BE2C (cell line): ENCODE results near the gene ZNF701. TPM values are rescaled to one million over a fixed set of nuclear protein-coding genes. Genes with fewer than 3 reads are reported as not detected.

Experiments
- DNase-seq: peaks from one replicate; pipeline ENCODE4 v3.0.0-alpha.2; 2020
- H3K27me3 ChIP-seq: fragments of 250-450 bp; sonication (Bioruptor Pico); 2 replicates; pipeline ENCODE4 v1.5.1; 2020; ENCODE audit warnings: mild to moderate bottlenecking
- H3K36me3 ChIP-seq: fragments of 250-450 bp; sonication (Bioruptor Pico); 2 replicates; pipeline ENCODE4 v1.5.1; 2020; ENCODE audit warnings: mild to moderate bottlenecking
- H3K4me1 ChIP-seq: fragments of 250-450 bp; sonication (Bioruptor Pico); 2 replicates; pipeline ENCODE4 v1.5.1; 2020
- H3K4me3 ChIP-seq: 2 replicates; pipeline ENCODE4 v1.5.1; 2011; ENCODE audit warnings: low read depth, low read length
- H3K9me3 ChIP-seq: fragments of 250-450 bp; sonication (Bioruptor Pico); 2 replicates; pipeline ENCODE4 v1.5.1; 2020
- CTCF ChIP-seq: IDR thresholded peaks from 2 replicates; pipeline ENCODE4 v1.5.1; 2012; ENCODE audit warnings: mild to moderate bottlenecking, low read depth, low read length
- polyA plus RNA-seq: library from polyadenylated mRNA; unstranded; fragments of >200 nt; gene quantifications from one replicate; pipeline ENCODE4 v1.2.1, GENCODE V29; 2012; ENCODE audit warnings: low read depth, missing spikeins; ENCODE audit not compliant: insufficient read length, insufficient read depth

ZNF701 gene
- 2.3 TPM for polyA plus RNA-seq

- DNase-seq = peak; percentile 95
- H3K9me3 ChIP-seq = no peaks in the 10 kb centered on the region
These were observed at the start of gene ZNF701 for GRCh38 chr19:52570000-52570861. Gene ZNF701, plus strand, starts transcription at chr19:52570287. Its CDS starts 3,861 bp downstream, at chr19:52574148.

GRCh38 chr19:52522551-52522950 is 47.5 kb upstream of the ZNF701 start:
- no peaks in the 10 kb centered on the region for H3K4me1 ChIP-seq
- H3K9me3 ChIP-seq = no peaks in the 10 kb centered on the region; the same call in 1 of the 2 replicates
- TF ChIP-seq CTCF = no peak
- no peaks in the 10 kb centered on the region for H3K27me3 ChIP-seq
- no peak overlapping the region for H3K4me3 ChIP-seq
- no peak for DNase-seq
- H3K36me3 ChIP-seq = no peaks in the 10 kb centered on the region

More at GRCh38 chr19:52570000-52570861, at the start of gene ZNF701:
- no peaks in the 10 kb centered on the region; the same call in 1 of the 2 replicates for H3K36me3 ChIP-seq
- H3K4me1 ChIP-seq = no peaks in the 10 kb centered on the region
- H3K4me3 ChIP-seq = peak within 1 kb of the TSS; percentile 94
- peak; percentile 25; the same call in 1 of the 2 replicates for TF ChIP-seq CTCF
- H3K27me3 ChIP-seq = no peaks in the 10 kb centered on the region

DNA sequence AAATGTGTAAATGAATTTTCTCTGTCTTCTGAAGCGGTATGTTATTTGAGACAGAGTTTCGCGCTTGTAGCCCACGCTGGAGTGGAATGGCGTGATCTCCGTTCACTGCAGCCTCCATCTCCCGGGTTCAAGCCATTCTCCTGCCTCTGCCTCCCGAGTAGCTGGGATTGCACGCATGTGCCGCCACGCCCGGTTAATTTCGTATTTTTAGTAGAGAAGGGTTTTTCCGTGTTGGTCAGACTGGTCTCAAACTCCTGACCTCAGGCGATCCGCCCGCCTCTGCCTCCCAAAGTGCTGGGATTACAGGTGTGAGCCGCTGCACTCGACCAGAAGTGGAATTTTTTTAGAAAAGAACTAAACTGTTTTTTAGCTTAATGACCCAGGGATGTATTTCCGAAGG is 46.0 kb upstream of the ZNF701 start:
- no peaks in the 10 kb centered on the region for H3K36me3 ChIP-seq
- H3K4me3 ChIP-seq = no peak overlapping the region
- TF ChIP-seq CTCF = no peak
- no peaks in the 10 kb centered on the region for H3K27me3 ChIP-seq
- no peaks in the 10 kb centered on the region for H3K4me1 ChIP-seq
- H3K9me3 ChIP-seq = no peaks in the 10 kb centered on the region; the same call in 1 of the 2 replicates
- DNase-seq = no peak

- peak; percentile 67 for TF ChIP-seq CTCF
- H3K27me3 ChIP-seq = no peaks in the 10 kb centered on the region
- DNase-seq = peak; percentile 96
- H3K9me3 ChIP-seq = no peaks in the 10 kb centered on the region; the same call in 1 of the 2 replicates
- H3K4me3 ChIP-seq = peak within 1 kb of the TSS; percentile 89
- H3K36me3 ChIP-seq = no peaks in the 10 kb centered on the region
- H3K4me1 ChIP-seq = no peaks in the 10 kb centered on the region
These were observed 42.7 kb upstream of the ZNF701 start, which contains the start of gene ZNF808 for GRCh38 chr19:52527134-52527955. Gene ZNF808, plus strand, starts transcription at chr19:52527668. Its CDS starts 15,617 bp downstream, at chr19:52543285.

DNA sequence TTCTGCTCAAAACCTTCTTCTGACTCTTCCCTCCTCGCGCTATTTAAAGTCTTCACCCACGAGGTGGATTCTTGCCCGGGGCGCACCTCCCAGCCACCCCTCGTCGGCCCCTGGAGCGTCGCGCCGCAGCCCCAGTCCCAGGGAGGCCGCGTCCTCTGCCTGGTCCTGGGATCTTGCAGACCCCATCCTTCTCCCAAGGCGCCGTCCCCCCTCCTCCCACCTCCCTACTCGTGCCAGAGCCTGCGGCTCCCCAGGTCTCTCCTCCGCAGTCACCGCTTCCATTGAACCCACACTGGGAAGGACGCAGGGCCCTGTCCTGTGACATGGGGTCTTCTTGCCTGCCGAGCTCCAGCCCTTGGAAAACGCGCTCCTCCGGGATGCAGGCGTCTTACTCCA is 42.1 kb upstream of the ZNF701 start:
- H3K36me3 ChIP-seq = no peaks in the 10 kb centered on the region
- H3K27me3 ChIP-seq = no peaks in the 10 kb centered on the region
- H3K4me1 ChIP-seq = no peaks in the 10 kb centered on the region
- TF ChIP-seq CTCF = no peak
- DNase-seq = peak; percentile 13
- H3K9me3 ChIP-seq = no peaks in the 10 kb centered on the region; the same call in 1 of the 2 replicates
- peak overlapping the region; percentile 89 for H3K4me3 ChIP-seq
